CD14-positive monocyte (primary cell): ENCODE data around the gene LRRC45. TPM values are rescaled to one million over a fixed set of nuclear protein-coding genes. Genes with fewer than 3 reads are reported as not detected.
A peak's percentile ranks its signal among the peaks of the same experiment; 100 is the strongest.

Source experiments
- DNase-seq, 3 donors: peaks; one replicate each; pipeline ENCODE4 v3.0.0-alpha.2; 2011 to 2022
- H2AFZ ChIP-seq: 2 replicates; pipeline ENCODE4 v1.6.0; 2012; ENCODE audit warnings: mild to moderate bottlenecking, low read depth, low read length, inconsistent platforms; ENCODE audit not compliant: insufficient read depth, poor library complexity, severe bottlenecking
- H3K27ac ChIP-seq, 2 donors: 1 replicate in 1 of 2; 2 replicates in 1 of 2; pipeline ENCODE4 v1.5.1; 2012 to 2013; ENCODE audit warnings: low read length in 2 of 2, control low read depth in 1 of 2, inconsistent platforms in 1 of 2, low read depth in 1 of 2, mild to moderate bottlenecking in 1 of 2
- H3K27me3 ChIP-seq, 2 donors: one replicate each; pipeline versions ENCODE4 v1.6.0 to v1.6.1; 2011 to 2013; ENCODE audit warnings: low read length in 2 of 2; ENCODE audit not compliant: control insufficient read depth in 2 of 2, insufficient read depth in 2 of 2
- H3K36me3 ChIP-seq, 2 donors: replicated peaks in 1 of 2; 1 replicate in 1 of 2; 2 replicates in 1 of 2; pipeline versions ENCODE4 v1.5.1 to v1.6.1; 2012 to 2013; ENCODE audit warnings: low read length in 2 of 2, control low read depth in 1 of 2, inconsistent platforms in 1 of 2, mild to moderate bottlenecking in 1 of 2; ENCODE audit not compliant: insufficient read depth in 2 of 2, control insufficient read depth in 1 of 2
- H3K4me1 ChIP-seq, 2 donors: 1 replicate in 1 of 2; 2 replicates in 1 of 2; pipeline versions ENCODE4 v1.5.1 to v1.6.1; 2012 to 2013; ENCODE audit warnings: low read length in 2 of 2, control low read depth in 1 of 2, inconsistent platforms in 1 of 2, mild to moderate bottlenecking in 1 of 2, moderate library complexity in 1 of 2; ENCODE audit not compliant: insufficient read depth in 2 of 2, control insufficient read depth in 1 of 2
- H3K4me2 ChIP-seq: replicated peaks from 2 replicates; pipeline ENCODE3; 2012; ENCODE audit warnings: low read length, moderate library complexity, mild to moderate bottlenecking; ENCODE audit not compliant: poor library complexity, severe bottlenecking; ENCODE audit errors: extremely low read depth
- H3K4me3 ChIP-seq, 3 experiments: fragments of 200-600 bp in 1 of 3; sonication (generic) in 1 of 3; replicated peaks in 1 of 3; 1 replicate in 2 of 3; 2 replicates in 1 of 3; pipeline ENCODE4 v1.5.1; 2011 to 2013; ENCODE audit warnings: low read length in 3 of 3, mild to moderate bottlenecking in 3 of 3, control low read depth in 2 of 3, low read depth in 2 of 3, inconsistent platforms in 1 of 3, moderate library complexity in 1 of 3
- H3K79me2 ChIP-seq: 2 replicates; pipeline ENCODE4 v1.6.0; 2012; ENCODE audit warnings: mild to moderate bottlenecking, control low read depth, inconsistent platforms, low read length, moderate library complexity; ENCODE audit not compliant: insufficient read depth
- H3K9ac ChIP-seq: 2 replicates; pipeline ENCODE4 v1.6.0; 2017; ENCODE audit warnings: low read length, mild to moderate bottlenecking; ENCODE audit not compliant: insufficient read depth, poor library complexity, severe bottlenecking
- H3K9me3 ChIP-seq, 2 donors: replicated peaks in 1 of 2; 1 replicate in 1 of 2; 2 replicates in 1 of 2; pipeline versions ENCODE4 v1.5.1 to v1.6.1; 2012 to 2013; ENCODE audit warnings: low read length in 2 of 2, control low read depth in 1 of 2; ENCODE audit not compliant: control insufficient read depth in 1 of 2, insufficient read depth in 1 of 2
- H4K20me1 ChIP-seq: 2 replicates; pipeline ENCODE4 v1.6.0; 2012; ENCODE audit warnings: mild to moderate bottlenecking, low read length, control low read depth, moderate library complexity; ENCODE audit not compliant: insufficient read depth
- H3K27ac Mint-ChIP-seq, 7 donors: one replicate each; pipeline ENCODE4 v1.8.0; 2020; ENCODE audit warnings: mild to moderate bottlenecking in 7 of 7, mixed read lengths in 7 of 7, moderate library complexity in 6 of 7, inconsistent platforms in 2 of 7
- H3K27me3 Mint-ChIP-seq, 3 donors: one replicate each; pipeline ENCODE4 v1.8.0; 2021 to 2022; ENCODE audit warnings: low read depth in 3 of 3, mild to moderate bottlenecking in 3 of 3, mixed read lengths in 3 of 3, moderate library complexity in 3 of 3, inconsistent platforms in 1 of 3
- H3K36me3 Mint-ChIP-seq, 2 donors: one replicate each; pipeline ENCODE4 v1.8.0; 2020; ENCODE audit warnings: mixed read lengths in 2 of 2, inconsistent platforms in 1 of 2, mild to moderate bottlenecking in 1 of 2
- H3K4me1 Mint-ChIP-seq: one replicate; pipeline ENCODE4 v1.8.0; 2020; ENCODE audit warnings: mild to moderate bottlenecking, mixed read lengths
- H3K4me3 Mint-ChIP-seq, 2 donors: one replicate each; pipeline ENCODE4 v1.8.0; 2020; ENCODE audit warnings: mild to moderate bottlenecking in 2 of 2, mixed read lengths in 2 of 2, moderate library complexity in 1 of 2
- H3K9me3 Mint-ChIP-seq, 7 donors: one replicate each; pipeline ENCODE4 v1.8.0; 2020 to 2022; ENCODE audit warnings: mixed read lengths in 7 of 7, mild to moderate bottlenecking in 6 of 7, moderate library complexity in 6 of 7, inconsistent platforms in 2 of 7
- WGBS: methylation state at CpG from one replicate; pipeline ENCODE4 v1.1.5; 2013; ENCODE audit warnings: missing lambda C conversion rate; ENCODE audit not compliant: insufficient coverage; 5-methylcytosine and 5-hydroxymethylcytosine counted together
- intact Hi-C, 2 donors: fragments of 100-400 bp; cut with micrococcal nuclease; formaldehyde crosslinking; loops; one replicate each; pipeline versions ENCODE4 v1.15.0 to v1.15.1; 2023
- polyA plus RNA-seq, 3 donors: library from polyadenylated mRNA; depleted of rRNA in 1 of 3; unstranded in 2 of 3; stranded (reverse) in 1 of 3; fragments of 300-500 nt in 2 of 3; fragments of >200 nt in 1 of 3; fragmentation: Illumina TruSeq in 2 of 3; gene quantifications; 1 replicate in 2 of 3; 2 replicates in 1 of 3; pipeline ENCODE4 v1.2.3, GENCODE V29; 2012 to 2021
- TF ChIP-seq, protein P1 (sequence below): fragments of 200-600 bp; IDR thresholded peaks from one replicate; pipeline ENCODE4 v1.8.0; 2022; ENCODE audit warnings: antibody characterized with exemption, mild to moderate bottlenecking

Gene LRRC45
- polyA plus RNA-seq, 3 donors, result 2.6 to 12.2 (median 3.4) TPM

DNA sequence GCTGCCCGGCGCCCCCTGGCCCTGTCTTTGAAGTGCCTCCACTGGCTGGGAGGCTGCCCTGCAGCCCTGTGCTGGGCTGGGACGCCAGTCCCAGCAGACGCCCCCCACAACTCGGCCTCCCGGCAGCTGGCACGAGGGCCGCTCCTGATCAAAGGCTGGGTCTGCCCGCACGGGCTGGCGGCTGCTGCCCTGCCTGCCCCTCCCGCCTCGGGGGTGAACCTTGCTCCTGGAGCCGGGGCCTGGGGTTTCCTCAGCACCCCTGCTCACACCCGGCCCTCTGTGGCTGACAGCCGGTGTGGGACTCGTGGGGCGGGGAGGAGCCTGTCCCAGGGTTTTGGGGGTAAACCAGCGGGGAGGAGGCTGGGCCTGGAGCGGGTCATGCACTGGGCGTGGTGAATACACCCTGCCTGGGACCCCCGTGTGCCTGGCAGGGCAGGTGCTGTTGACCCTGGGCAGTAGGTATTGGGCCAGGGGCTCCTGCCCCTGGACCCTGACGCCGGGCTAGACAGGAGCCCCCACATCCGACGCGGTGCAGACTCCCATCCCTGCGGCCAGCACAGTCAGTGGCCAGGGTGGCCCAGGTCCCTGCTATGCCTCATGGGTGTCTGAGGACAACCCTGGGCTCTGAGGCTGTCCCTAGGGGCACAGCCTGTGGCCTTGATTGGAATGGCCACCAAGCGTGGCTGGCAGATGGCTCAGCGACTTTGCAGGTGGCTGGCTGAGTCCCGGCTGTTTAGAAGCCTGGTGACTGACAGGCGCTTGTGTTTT lies 22.1 kb upstream of the LRRC45 start:
- peaks cover 9 to 29% of the 10 kb centered on the region in 2 donors for H3K36me3 Mint-ChIP-seq
- no peaks in the 10 kb centered on the region for H3K27me3 ChIP-seq

GRCh38 chr17:82001571-82002056 lies 21.5 kb upstream of the LRRC45 start:
- intact Hi-C loops, result no loop called here
- H3K36me3 ChIP-seq, result peaks cover under 1 to 7% of the 10 kb centered on the region in 2 donors
- Mint-ChIP-seq H3K27me3 (peaks cover 0 to 3% (median 2%) of the 10 kb centered on the region in 3 donors), H3K27ac (peak overlapping the region in 1 of 7 donors; percentile 41), H3K4me3 (no peak overlapping the region), H3K9me3 (no peaks in the 10 kb centered on the region), H3K4me1 (no peaks in the 10 kb centered on the region), H3K36me3 (peaks cover 7 to 25% of the 10 kb centered on the region in 2 donors)
- H4K20me1 ChIP-seq, result peaks cover 7% of the 10 kb centered on the region
- no peaks in the 10 kb centered on the region for H3K9me3 ChIP-seq
- H3K9ac ChIP-seq, result no peak overlapping the region
- H3K79me2 ChIP-seq, result no peaks in the 10 kb centered on the region
- no peak overlapping the region for H3K4me2 ChIP-seq
- no peak overlapping the region for H3K27ac ChIP-seq
- H3K4me1 ChIP-seq, result no peaks in the 10 kb centered on the region
- H2AFZ ChIP-seq, result no peak overlapping the region
- H3K4me3 ChIP-seq, result no peak overlapping the region
- no peak for DNase-seq
- TF ChIP-seq, protein P1, sequence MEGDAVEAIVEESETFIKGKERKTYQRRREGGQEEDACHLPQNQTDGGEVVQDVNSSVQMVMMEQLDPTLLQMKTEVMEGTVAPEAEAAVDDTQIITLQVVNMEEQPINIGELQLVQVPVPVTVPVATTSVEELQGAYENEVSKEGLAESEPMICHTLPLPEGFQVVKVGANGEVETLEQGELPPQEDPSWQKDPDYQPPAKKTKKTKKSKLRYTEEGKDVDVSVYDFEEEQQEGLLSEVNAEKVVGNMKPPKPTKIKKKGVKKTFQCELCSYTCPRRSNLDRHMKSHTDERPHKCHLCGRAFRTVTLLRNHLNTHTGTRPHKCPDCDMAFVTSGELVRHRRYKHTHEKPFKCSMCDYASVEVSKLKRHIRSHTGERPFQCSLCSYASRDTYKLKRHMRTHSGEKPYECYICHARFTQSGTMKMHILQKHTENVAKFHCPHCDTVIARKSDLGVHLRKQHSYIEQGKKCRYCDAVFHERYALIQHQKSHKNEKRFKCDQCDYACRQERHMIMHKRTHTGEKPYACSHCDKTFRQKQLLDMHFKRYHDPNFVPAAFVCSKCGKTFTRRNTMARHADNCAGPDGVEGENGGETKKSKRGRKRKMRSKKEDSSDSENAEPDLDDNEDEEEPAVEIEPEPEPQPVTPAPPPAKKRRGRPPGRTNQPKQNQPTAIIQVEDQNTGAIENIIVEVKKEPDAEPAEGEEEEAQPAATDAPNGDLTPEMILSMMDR, result no peak
- H3K27me3 ChIP-seq, result no peaks in the 10 kb centered on the region
- WGBS, result 93% methylated on average over 15 of the region's 17 CpGs

More for the DNA sequence above, 22.1 kb upstream of the LRRC45 start:
- Histone ChIP-seq H3K4me1 (no peaks in the 10 kb centered on the region), H4K20me1 (peaks cover 7% of the 10 kb centered on the region), H3K4me2 (no peak overlapping the region), H2AFZ (no peak overlapping the region), H3K4me3 (no peak overlapping the region), H3K79me2 (no peaks in the 10 kb centered on the region), H3K27ac (no peak overlapping the region), H3K9me3 (no peaks in the 10 kb centered on the region), H3K36me3 (peaks cover 6 to 13% of the 10 kb centered on the region in 2 donors), H3K9ac (no peak overlapping the region)
- intact Hi-C loops, result no loop called here
- H3K4me1 Mint-ChIP-seq, result no peaks in the 10 kb centered on the region
- TF ChIP-seq, protein P1, result no peak
- peaks cover 0 to 3% (median under 1%) of the 10 kb centered on the region in 3 donors for H3K27me3 Mint-ChIP-seq
- 96% methylated on average over 29 of the region's 32 CpGs for WGBS
- no peak for DNase-seq
- no peak overlapping the region for H3K27ac Mint-ChIP-seq
- H3K9me3 Mint-ChIP-seq, result peaks cover 0 to 2% (median 0%) of the 10 kb centered on the region in 7 donors
- no peak overlapping the region for H3K4me3 Mint-ChIP-seq
